ENCODE data around the gene ADAM19. TPM values are rescaled to one million over a fixed set of nuclear protein-coding genes. Genes with fewer than 3 reads are reported as not detected.

ADAM19 gene
- total and polyA plus RNA-seq, 2 donors (not counting 1 experiment from before 2014, with no cell fraction given): 13.0 to 65.2 TPM

GRCh38 chr5:157581901-157582300 lies 6.3 kb upstream of the ADAM19 start:
- Histone ChIP-seq H3K4me1 (ENCODE audit: control insufficient read depth, extremely low read depth, insufficient read depth, low read length) (no peaks in the 10 kb centered on the region), H3K9me3 (ENCODE audit: control insufficient read depth, insufficient read depth, low read depth, low read length) (no peaks in the 10 kb centered on the region), H3K4me2 (ENCODE audit: extremely low read depth, insufficient read depth, low read length) (no peak overlapping the region), H4K20me1 (ENCODE audit: control insufficient read depth, extremely low read depth, insufficient read depth, low read length) (no peaks in the 10 kb centered on the region), H3K27ac (ENCODE audit: insufficient read depth, low read length) (no peak overlapping the region), H3K4me3 (replicated peaks in 1 of 4; ENCODE audit: control extremely low read depth in 1 of 4, insufficient read depth in 1 of 4, low read depth in 3 of 4, low read length in 4 of 4) (no peak overlapping the region), H2AFZ (ENCODE audit: low read length) (no peak overlapping the region), H3K9ac (ENCODE audit: insufficient read depth, low read length) (no peak overlapping the region), H3K27me3 (ENCODE audit: control insufficient read depth, insufficient read depth, low read length) (no peaks in the 10 kb centered on the region), H3K79me2 (ENCODE audit: control insufficient read depth, insufficient read depth, low read length) (no peaks in the 10 kb centered on the region), H3K36me3 (ENCODE audit: control insufficient read depth, insufficient read depth, low read length) (no peaks in the 10 kb centered on the region)
- no peak for DNase-seq (ENCODE audit: low read depth in 2 of 2)
- TF ChIP-seq EZH2 (IDR thresholded peaks at IDR 0.05; ENCODE audit: low read length, missing control alignments) (no peak), CTCF (conservative IDR thresholded peaks at IDR 0.05 in 1 of 2, IDR thresholded peaks at IDR 0.05 in 1 of 2; ENCODE audit: low read depth in 1 of 2, low read length in 2 of 2) (no peak)

- Histone ChIP-seq H3K27me3 (ENCODE audit: control insufficient read depth, insufficient read depth, low read length) (no peaks in the 10 kb centered on the region), H4K20me1 (ENCODE audit: control insufficient read depth, extremely low read depth, insufficient read depth, low read length) (no peaks in the 10 kb centered on the region), H3K27ac (ENCODE audit: insufficient read depth, low read length) (no peak overlapping the region), H3K4me1 (ENCODE audit: control insufficient read depth, extremely low read depth, insufficient read depth, low read length) (no peaks in the 10 kb centered on the region), H3K36me3 (ENCODE audit: control insufficient read depth, insufficient read depth, low read length) (no peaks in the 10 kb centered on the region), H3K9ac (ENCODE audit: insufficient read depth, low read length) (no peak overlapping the region), H2AFZ (ENCODE audit: low read length) (no peak overlapping the region), H3K4me3 (replicated peaks in 1 of 4; ENCODE audit: control extremely low read depth in 1 of 4, insufficient read depth in 1 of 4, low read depth in 3 of 4, low read length in 4 of 4) (no peak overlapping the region), H3K79me2 (ENCODE audit: control insufficient read depth, insufficient read depth, low read length) (peaks cover 15% of the 10 kb centered on the region), H3K4me2 (ENCODE audit: extremely low read depth, insufficient read depth, low read length) (no peak overlapping the region), H3K9me3 (ENCODE audit: control insufficient read depth, insufficient read depth, low read depth, low read length) (no peaks in the 10 kb centered on the region)
- DNase-seq (ENCODE audit: low read depth in 2 of 2): no peak
- TF ChIP-seq CTCF (conservative IDR thresholded peaks at IDR 0.05 in 1 of 2, IDR thresholded peaks at IDR 0.05 in 1 of 2; ENCODE audit: low read depth in 1 of 2, low read length in 2 of 2) (no peak), EZH2 (IDR thresholded peaks at IDR 0.05; ENCODE audit: low read length, missing control alignments) (no peak)
Observed at GRCh38 chr5:157578079-157578780, 2.7 kb upstream of the ADAM19 start.

- Histone ChIP-seq H3K36me3 (ENCODE audit: control insufficient read depth, insufficient read depth, low read length) (no peaks in the 10 kb centered on the region), H3K4me1 (ENCODE audit: control insufficient read depth, extremely low read depth, insufficient read depth, low read length) (no peaks in the 10 kb centered on the region), H3K27me3 (ENCODE audit: control insufficient read depth, insufficient read depth, low read length) (no peaks in the 10 kb centered on the region), H2AFZ (ENCODE audit: low read length) (no peak overlapping the region), H3K27ac (ENCODE audit: insufficient read depth, low read length) (no peak overlapping the region), H3K79me2 (ENCODE audit: control insufficient read depth, insufficient read depth, low read length) (peaks cover 25% of the 10 kb centered on the region), H3K4me2 (ENCODE audit: extremely low read depth, insufficient read depth, low read length) (no peak overlapping the region), H4K20me1 (ENCODE audit: control insufficient read depth, extremely low read depth, insufficient read depth, low read length) (no peaks in the 10 kb centered on the region), H3K9me3 (ENCODE audit: control insufficient read depth, insufficient read depth, low read depth, low read length) (no peaks in the 10 kb centered on the region), H3K9ac (ENCODE audit: insufficient read depth, low read length) (no peak overlapping the region), H3K4me3 (replicated peaks in 1 of 4; ENCODE audit: control extremely low read depth in 1 of 4, insufficient read depth in 1 of 4, low read depth in 3 of 4, low read length in 4 of 4) (no peak overlapping the region)
- no peak for DNase-seq (ENCODE audit: low read depth in 2 of 2)
- TF ChIP-seq CTCF (conservative IDR thresholded peaks at IDR 0.05 in 1 of 2, IDR thresholded peaks at IDR 0.05 in 1 of 2; ENCODE audit: low read depth in 1 of 2, low read length in 2 of 2) (no peak), EZH2 (IDR thresholded peaks at IDR 0.05; ENCODE audit: low read length, missing control alignments) (no peak)
Observed at GRCh38 chr5:157576678-157577077, 1.1 kb upstream of the ADAM19 start.
